Measurements from ENCODE around the gene PPP1CB. TPM values are rescaled to one million over a fixed set of nuclear protein-coding genes. Genes with fewer than 3 reads are reported as not detected.

PPP1CB gene
- polyA plus RNA-seq, 1 of the 3 experiments (the other 2 are of a cell fraction): 24.7 TPM

- DNase-seq: no peak
- no peak overlapping the region for H3K4me3 ChIP-seq (ENCODE audit: low read depth in 2 of 2, low read length in 1 of 2)
- H3K4me2 ChIP-seq: no peak overlapping the region
- TF ChIP-seq PBX3 (IDR thresholded peaks at IDR 0.05) (no peak), NFIC (IDR thresholded peaks at IDR 0.05; ENCODE audit: borderline replicate concordance) (no peak), RAD21 (IDR thresholded peaks at IDR 0.05; ENCODE audit: low read length) (no peak), RFX5 (IDR thresholded peaks at IDR 0.05; ENCODE audit: low read length) (no peak), MXI1 (IDR thresholded peaks at IDR 0.05; ENCODE audit: low read depth, low read length) (no peak), EZH2phosphoT487 (IDR thresholded peaks at IDR 0.05; ENCODE audit: borderline replicate concordance, low read depth) (no peak), FOXM1 (IDR thresholded peaks at IDR 0.05; ENCODE audit: low read depth) (no peak)
- TF ChIP-seq, protein P1, sequence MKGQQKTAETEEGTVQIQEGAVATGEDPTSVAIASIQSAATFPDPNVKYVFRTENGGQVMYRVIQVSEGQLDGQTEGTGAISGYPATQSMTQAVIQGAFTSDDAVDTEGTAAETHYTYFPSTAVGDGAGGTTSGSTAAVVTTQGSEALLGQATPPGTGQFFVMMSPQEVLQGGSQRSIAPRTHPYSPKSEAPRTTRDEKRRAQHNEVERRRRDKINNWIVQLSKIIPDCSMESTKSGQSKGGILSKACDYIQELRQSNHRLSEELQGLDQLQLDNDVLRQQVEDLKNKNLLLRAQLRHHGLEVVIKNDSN (IDR thresholded peaks at IDR 0.05; ENCODE audit: borderline replicate concordance, low read depth): no peak
- H3K9ac ChIP-seq: no peak overlapping the region
- no peaks in the 10 kb centered on the region for H3K9me3 ChIP-seq
- peaks cover 6% of the 10 kb centered on the region for H3F3A ChIP-seq (replicated peaks; ENCODE audit: insufficient read depth)
- CTCF ChIA-PET: interaction anchor here (1.0 to 1.2 kb wide), 2 partner anchors 9 to 15 kb away, joined by 4 to 5 read pairs; no protein-coding TSS in a partner anchor
- no peak overlapping the region for H2AFZ ChIP-seq (ENCODE audit: low read depth)
- H3K27me3 ChIP-seq (ENCODE audit: insufficient read depth): no peaks in the 10 kb centered on the region
- peaks cover 0 to 7% of the 10 kb centered on the region in 2 experiments for H3K36me3 ChIP-seq (replicated peaks in 1 of 2; ENCODE audit: control insufficient read depth in 1 of 2, insufficient read depth in 2 of 2, low read length in 1 of 2)
- no peaks in the 10 kb centered on the region for H3K9me2 ChIP-seq
- WGBS (ENCODE audit: low lambda C conversion rate): 62% methylated on average over 2 of the region's 2 CpGs
- no peak overlapping the region for H3K27ac ChIP-seq (ENCODE audit: low read depth in 2 of 2, low read length in 1 of 2)
- POLR2A ChIA-PET: no interaction called here
- H4K20me1 ChIP-seq (ENCODE audit: insufficient read depth): no peaks in the 10 kb centered on the region
- H3K4me1 ChIP-seq (ENCODE audit: control insufficient read depth in 1 of 2, insufficient read depth in 2 of 2, low read depth in 1 of 2, low read length in 1 of 2): no peaks in the 10 kb centered on the region
- no peaks in the 10 kb centered on the region for H3K79me2 ChIP-seq (ENCODE audit: insufficient read depth)
Measured at GRCh38 chr2:28835781-28836180, 84.2 kb downstream of the PPP1CB start.

DNA sequence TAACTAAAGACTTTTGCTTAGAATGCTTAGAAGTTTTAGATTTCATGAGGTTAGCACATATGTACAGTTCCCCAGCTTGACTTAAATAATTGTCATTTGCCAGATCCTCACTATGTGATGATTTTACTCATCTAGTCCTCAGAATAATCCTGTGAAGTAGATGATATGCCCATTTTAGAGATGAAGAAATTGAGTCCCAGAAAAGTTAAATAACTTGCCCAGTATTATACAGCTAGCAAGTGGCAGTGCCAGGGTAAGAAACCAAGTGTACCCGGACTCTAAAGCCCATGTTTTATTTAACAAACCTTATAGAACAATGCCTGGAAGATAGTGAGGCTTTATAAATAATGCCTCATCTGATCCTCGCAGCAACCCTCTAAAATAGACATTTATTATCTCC is 87.3 kb downstream of the PPP1CB start:
- no peak overlapping the region for H3K27ac ChIP-seq (ENCODE audit: low read depth in 2 of 2, low read length in 1 of 2)
- TF ChIP-seq NFIC (IDR thresholded peaks at IDR 0.05; ENCODE audit: borderline replicate concordance): no peak
- TF ChIP-seq MXI1 (IDR thresholded peaks at IDR 0.05; ENCODE audit: low read depth, low read length): no peak
- no peak for TF ChIP-seq TAF1 (IDR thresholded peaks at IDR 0.05; ENCODE audit: borderline replicate concordance, low read depth, low read length)
- TF ChIP-seq RCOR1 (IDR thresholded peaks at IDR 0.05; ENCODE audit: low read length): no peak
- no peak for TF ChIP-seq POLR2AphosphoS5 (IDR thresholded peaks at IDR 0.05; ENCODE audit: low read depth, low read length)
- no peak for TF ChIP-seq FOXJ3 (CRISPR knock-in tag; IDR thresholded peaks at IDR 0.05)
- H3K9ac ChIP-seq: no peak overlapping the region
- WGBS (ENCODE audit: low lambda C conversion rate): 84% methylated on average over 2 of the region's 2 CpGs
- no peaks in the 10 kb centered on the region for H3K9me3 ChIP-seq
- no peaks in the 10 kb centered on the region for H3K79me2 ChIP-seq (ENCODE audit: insufficient read depth)
- H3K36me3 ChIP-seq (replicated peaks in 1 of 2; ENCODE audit: control insufficient read depth in 1 of 2, insufficient read depth in 2 of 2, low read length in 1 of 2): peaks cover 1 to 9% of the 10 kb centered on the region in 2 experiments
- CTCF ChIA-PET: interaction anchor here (0.6 to 1.1 kb wide), 3 partner anchors 17 to 115 kb away, joined by 3 to 4 read pairs (median 3); no protein-coding TSS in a partner anchor
- H2AFZ ChIP-seq (ENCODE audit: low read depth): no peak overlapping the region
- no peaks in the 10 kb centered on the region for H3K9me2 ChIP-seq
- POLR2A ChIA-PET: no interaction called here
- no peak overlapping the region for H3K4me2 ChIP-seq
- no peak for DNase-seq
- H3K4me3 ChIP-seq (ENCODE audit: low read depth in 2 of 2, low read length in 1 of 2): no peak overlapping the region
- peaks cover 6% of the 10 kb centered on the region for H3F3A ChIP-seq (replicated peaks; ENCODE audit: insufficient read depth)
- H3K4me1 ChIP-seq (ENCODE audit: control insufficient read depth in 1 of 2, insufficient read depth in 2 of 2, low read depth in 1 of 2, low read length in 1 of 2): no peaks in the 10 kb centered on the region
- H3K27me3 ChIP-seq (ENCODE audit: insufficient read depth): no peaks in the 10 kb centered on the region
- H4K20me1 ChIP-seq (ENCODE audit: insufficient read depth): no peaks in the 10 kb centered on the region

Measured in SK-N-SH (cell line).